ENCODE data around the gene LLCFC1. TPM values are rescaled to one million over a fixed set of nuclear protein-coding genes. Genes with fewer than 3 reads are reported as not detected.

Gene LLCFC1
- total and polyA plus RNA-seq, 2 of the 8 experiments (the other 6 are each of a cell fraction or from before 2014, with no cell fraction given), result not detected

DNA sequence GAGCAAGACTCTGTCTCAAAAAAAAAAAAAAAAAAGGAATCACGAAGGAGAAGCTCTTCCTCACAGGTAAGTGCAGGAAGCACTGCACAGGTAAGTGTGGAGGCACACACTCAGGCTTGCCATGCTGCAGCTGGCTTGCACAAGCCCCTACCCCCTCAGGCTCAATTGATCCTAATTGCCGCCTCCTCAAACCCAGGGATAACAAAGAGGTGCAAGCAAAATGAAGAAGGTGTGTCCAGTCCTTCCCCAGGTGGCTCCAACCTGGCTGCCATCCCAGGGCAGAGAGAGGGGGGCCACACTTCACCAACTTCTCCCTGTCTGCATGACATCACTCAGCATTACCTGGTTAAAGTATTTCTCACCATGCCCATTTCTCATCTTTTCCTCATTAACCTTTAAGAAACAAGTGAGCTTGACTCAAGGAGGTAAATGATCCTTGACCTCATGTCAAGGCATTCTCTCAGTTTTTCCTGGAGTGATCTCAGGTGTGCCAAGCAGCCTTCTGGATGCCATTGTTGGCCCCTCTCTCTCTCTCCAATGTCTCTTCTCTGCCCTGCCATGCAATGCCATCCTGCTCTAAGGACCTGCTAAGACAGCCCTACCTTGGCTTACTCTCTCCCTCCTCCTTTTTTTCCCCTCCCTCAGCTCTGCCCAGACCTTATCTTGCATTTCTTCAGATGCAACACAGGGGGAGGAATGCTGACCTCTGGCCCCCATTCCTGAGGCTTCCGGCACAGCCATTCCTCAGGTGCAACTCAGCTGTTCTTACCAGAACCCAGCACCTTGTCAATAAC is 40.7 kb upstream of the LLCFC1 start (continued):
- TF ChIP-seq NANOG (IDR thresholded peaks at IDR 0.05; ENCODE audit: insufficient read depth, low read depth, low read length, poor library complexity, severe bottlenecking) (no peak), CHD2 (IDR thresholded peaks at IDR 0.05; ENCODE audit: low read length) (no peak), POU5F1 (IDR thresholded peaks at IDR 0.05; ENCODE audit: low read depth, low read length) (no peak), TAF1 (IDR thresholded peaks at IDR 0.05; ENCODE audit: low read depth, low read length) (no peak)
- TF ChIP-seq, protein P1, sequence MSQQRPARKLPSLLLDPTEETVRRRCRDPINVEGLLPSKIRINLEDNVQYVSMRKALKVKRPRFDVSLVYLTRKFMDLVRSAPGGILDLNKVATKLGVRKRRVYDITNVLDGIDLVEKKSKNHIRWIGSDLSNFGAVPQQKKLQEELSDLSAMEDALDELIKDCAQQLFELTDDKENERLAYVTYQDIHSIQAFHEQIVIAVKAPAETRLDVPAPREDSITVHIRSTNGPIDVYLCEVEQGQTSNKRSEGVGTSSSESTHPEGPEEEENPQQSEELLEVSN (IDR thresholded peaks at IDR 0.05), result no peak
